ENCODE data around the gene DCTD.

DCTD gene

DNA sequence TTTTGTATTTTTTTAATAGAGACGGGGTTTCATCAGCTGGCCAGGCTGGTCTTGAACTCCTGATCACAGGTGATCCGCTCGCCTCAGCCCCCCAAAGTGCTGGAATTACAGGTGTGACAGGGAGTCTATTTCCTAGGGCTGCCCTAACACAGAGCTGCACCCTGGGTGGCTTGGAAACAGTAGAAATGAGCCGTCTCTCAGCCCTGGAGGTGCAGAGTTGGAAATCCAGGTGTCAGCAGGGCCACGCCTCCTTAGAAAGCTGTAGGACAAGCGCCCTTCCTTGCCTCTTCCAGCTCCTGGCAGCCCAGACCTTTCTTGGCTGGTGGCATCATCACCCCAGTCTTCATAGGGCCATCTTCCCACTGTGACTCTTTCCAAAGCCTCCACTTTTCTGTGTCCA lies 71.6 kb downstream of the DCTD start:
- in situ Hi-C loops (cut with HindIII; ENCODE audit: low sequenced_read_pairs) = no loop called here
- H3K4me3 ChIP-seq (ENCODE audit: low read depth, low read length) = no peak overlapping the region
- no peak for DNase-seq (ENCODE audit: low read depth)
- TF ChIP-seq, protein P1, sequence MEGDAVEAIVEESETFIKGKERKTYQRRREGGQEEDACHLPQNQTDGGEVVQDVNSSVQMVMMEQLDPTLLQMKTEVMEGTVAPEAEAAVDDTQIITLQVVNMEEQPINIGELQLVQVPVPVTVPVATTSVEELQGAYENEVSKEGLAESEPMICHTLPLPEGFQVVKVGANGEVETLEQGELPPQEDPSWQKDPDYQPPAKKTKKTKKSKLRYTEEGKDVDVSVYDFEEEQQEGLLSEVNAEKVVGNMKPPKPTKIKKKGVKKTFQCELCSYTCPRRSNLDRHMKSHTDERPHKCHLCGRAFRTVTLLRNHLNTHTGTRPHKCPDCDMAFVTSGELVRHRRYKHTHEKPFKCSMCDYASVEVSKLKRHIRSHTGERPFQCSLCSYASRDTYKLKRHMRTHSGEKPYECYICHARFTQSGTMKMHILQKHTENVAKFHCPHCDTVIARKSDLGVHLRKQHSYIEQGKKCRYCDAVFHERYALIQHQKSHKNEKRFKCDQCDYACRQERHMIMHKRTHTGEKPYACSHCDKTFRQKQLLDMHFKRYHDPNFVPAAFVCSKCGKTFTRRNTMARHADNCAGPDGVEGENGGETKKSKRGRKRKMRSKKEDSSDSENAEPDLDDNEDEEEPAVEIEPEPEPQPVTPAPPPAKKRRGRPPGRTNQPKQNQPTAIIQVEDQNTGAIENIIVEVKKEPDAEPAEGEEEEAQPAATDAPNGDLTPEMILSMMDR (IDR thresholded peaks at IDR 0.05; ENCODE audit: low read depth, low read length, missing control alignments) = no peak

DNA sequence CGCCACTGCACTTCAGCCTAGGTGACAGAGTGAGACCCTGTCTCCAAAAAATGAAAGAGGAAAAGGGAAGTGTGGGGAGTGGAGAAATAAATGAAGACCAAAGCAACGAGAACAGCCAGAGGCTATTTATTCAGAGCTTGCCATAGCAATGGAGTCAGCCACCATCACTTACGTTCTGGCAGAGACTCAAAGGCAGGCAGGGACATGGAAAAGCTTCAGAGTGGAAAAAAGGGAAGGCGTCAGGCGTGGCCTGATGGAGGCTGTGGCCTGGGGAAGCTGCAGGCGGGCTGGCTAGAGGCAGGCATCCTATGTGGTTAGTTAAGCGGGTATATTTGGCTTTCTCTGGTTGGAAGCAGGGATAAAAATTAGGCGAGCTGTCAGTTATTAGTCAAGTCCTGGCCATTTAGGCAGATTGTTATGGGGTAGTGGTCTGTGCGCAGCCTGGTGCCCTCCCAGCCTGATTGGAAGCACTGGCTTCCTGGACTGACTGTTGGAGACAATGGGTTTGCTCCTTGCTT lies 73.3 kb downstream of the DCTD start:
- in situ Hi-C loops (cut with HindIII; ENCODE audit: low sequenced_read_pairs) = no loop called here
- no peak for DNase-seq (ENCODE audit: low read depth)
- TF ChIP-seq, protein P1 (IDR thresholded peaks at IDR 0.05; ENCODE audit: low read depth, low read length, missing control alignments) = no peak
- H3K4me3 ChIP-seq (ENCODE audit: low read depth, low read length) = no peak overlapping the region

DNA sequence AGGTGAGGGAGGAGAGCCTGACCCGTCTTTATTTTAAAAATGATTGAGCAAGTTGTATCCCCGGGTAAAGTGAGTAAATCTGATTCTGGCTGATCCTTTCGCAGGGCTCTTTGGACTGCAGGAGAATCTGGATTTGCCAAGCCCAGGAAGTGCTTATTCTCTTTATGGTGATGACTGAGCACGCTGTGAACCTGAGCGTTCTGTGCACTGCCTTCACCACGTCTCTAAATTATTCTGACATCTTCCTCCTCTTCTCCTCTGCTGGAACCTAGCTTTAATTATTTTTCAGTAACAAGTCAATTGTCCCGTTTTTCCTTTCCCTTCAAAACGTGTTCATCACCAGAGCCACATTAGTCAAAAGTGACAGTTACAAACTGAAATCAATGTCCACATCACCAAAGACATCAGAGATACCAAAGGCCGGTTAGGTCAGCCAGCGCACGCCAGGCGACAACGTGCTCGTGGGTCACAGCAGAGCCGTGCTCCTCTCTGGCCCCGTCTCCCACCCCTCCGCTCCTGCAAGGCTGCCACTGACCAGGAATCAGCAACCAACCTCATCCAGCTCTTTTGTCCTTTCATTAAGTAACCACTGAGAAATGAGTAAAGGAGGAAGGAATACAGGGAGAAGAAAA lies 74.3 kb downstream of the DCTD start:
- TF ChIP-seq, protein P1 (IDR thresholded peaks at IDR 0.05; ENCODE audit: low read depth, low read length, missing control alignments) = no peak
- DNase-seq (ENCODE audit: low read depth) = no peak
- H3K4me3 ChIP-seq (ENCODE audit: low read depth, low read length) = no peak overlapping the region
- in situ Hi-C loops (cut with HindIII; ENCODE audit: low sequenced_read_pairs) = no loop called here

DNA sequence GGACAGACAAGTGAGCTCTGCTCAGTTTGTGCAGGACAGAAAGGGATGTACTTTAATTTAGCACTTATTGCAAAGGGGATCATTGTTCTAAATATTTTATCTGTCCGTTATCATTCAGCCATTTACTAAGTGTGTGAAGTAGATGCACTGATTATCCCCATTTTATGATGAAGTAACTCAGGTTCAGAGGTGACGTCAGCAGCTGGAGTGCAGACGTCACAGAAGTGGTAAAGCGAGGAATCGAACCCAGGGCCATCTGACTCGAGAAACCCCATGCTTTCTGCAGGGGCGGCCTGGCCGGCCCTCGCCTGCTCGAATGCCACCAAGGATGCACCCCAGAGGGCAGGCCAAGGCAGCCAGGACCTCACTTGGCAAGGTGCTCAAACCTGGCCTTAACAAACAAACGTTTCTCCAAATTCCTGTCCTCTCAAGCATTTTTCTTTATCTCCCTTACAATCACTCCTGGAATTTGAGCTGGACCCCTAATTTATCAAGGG lies 75.0 kb downstream of the DCTD start:
- H3K4me3 ChIP-seq (ENCODE audit: low read depth, low read length) = no peak overlapping the region
- no peak for DNase-seq (ENCODE audit: low read depth)
- TF ChIP-seq, protein P1 (IDR thresholded peaks at IDR 0.05; ENCODE audit: low read depth, low read length, missing control alignments) = no peak
- in situ Hi-C loops (cut with HindIII; ENCODE audit: low sequenced_read_pairs) = no loop called here

DNA sequence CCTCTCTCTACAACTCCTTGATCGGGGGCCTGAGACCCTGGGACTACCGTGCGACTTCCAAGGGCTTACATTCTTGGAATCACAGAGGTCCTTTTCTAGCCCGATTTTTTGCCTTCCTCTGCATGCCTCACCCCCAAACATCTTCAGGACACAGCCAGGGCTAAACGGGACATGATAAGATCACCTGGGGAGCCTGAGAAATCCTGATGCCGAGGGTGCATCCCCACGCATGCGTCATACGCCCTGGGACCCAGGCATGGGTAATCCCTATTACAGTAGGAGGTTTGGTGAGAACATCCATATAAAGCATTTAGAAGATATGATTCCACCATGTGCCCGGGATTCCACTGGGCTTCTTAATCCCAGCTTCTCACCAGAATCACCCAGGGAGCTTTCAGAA lies 77.1 kb downstream of the DCTD start:
- in situ Hi-C loops (cut with HindIII; ENCODE audit: low sequenced_read_pairs) = no loop called here
- no peak overlapping the region for H3K4me3 ChIP-seq (ENCODE audit: low read depth, low read length)
- TF ChIP-seq, protein P1 (IDR thresholded peaks at IDR 0.05; ENCODE audit: low read depth, low read length, missing control alignments) = no peak
- no peak for DNase-seq (ENCODE audit: low read depth)

Measured in astrocyte of the cerebellum (primary cell).